Natural killer cell (primary cell): Measurements from ENCODE around the gene UBTD1. TPM values are rescaled to one million over a fixed set of nuclear protein-coding genes. Genes with fewer than 3 reads are reported as not detected.
"Not testable (repeated sequence)": the region's sequence is repeated elsewhere in the genome, so short reads cannot be mapped to it uniquely, and the experiment has no call there.

ENCODE experiments used
- ATAC-seq, 3 donors: fragments of 150-1000 bp in 2 of 3; fragments of 200-7000 bp in 1 of 3; cut with Tn5 transposase; 1 replicate in 1 of 3; 2 replicates in 2 of 3; pipeline ENCODE4 v1.10.0; 2021; ENCODE audit warnings: mild to moderate bottlenecking in 2 of 3, moderate library complexity in 2 of 3
- DNase-seq, 2 donors: peaks; one replicate each; pipeline versions ENCODE4 v3.0.0 to v3.0.0-alpha.2; 2013 to 2021; ENCODE audit warnings: mixed read lengths in 1 of 2
- H3K27ac ChIP-seq: one replicate; pipeline ENCODE4 v1.5.1; 2013; ENCODE audit warnings: mild to moderate bottlenecking, low read length
- H3K27me3 ChIP-seq: one replicate; pipeline ENCODE4 v1.6.1; 2013; ENCODE audit warnings: low read length; ENCODE audit not compliant: control insufficient read depth, insufficient read depth
- H3K36me3 ChIP-seq: one replicate; pipeline ENCODE4 v1.6.1; 2013; ENCODE audit warnings: low read length; ENCODE audit not compliant: control insufficient read depth, insufficient read depth
- H3K4me1 ChIP-seq: one replicate; pipeline ENCODE4 v1.6.1; 2013; ENCODE audit warnings: low read length; ENCODE audit not compliant: control insufficient read depth, insufficient read depth
- H3K4me3 ChIP-seq: one replicate; pipeline ENCODE4 v1.5.1; 2013; ENCODE audit warnings: low read length
- H3K9me3 ChIP-seq: one replicate; pipeline ENCODE4 v1.6.1; 2013; ENCODE audit warnings: low read length; ENCODE audit not compliant: control insufficient read depth, insufficient read depth
- H3K27ac Mint-ChIP-seq, 2 donors: one replicate each; pipeline ENCODE4 v1.8.0; 2022; ENCODE audit warnings: mild to moderate bottlenecking in 2 of 2, mixed read lengths in 2 of 2, moderate library complexity in 1 of 2
- H3K27me3 Mint-ChIP-seq, 2 donors: one replicate each; pipeline ENCODE4 v1.8.0; 2022; ENCODE audit warnings: low read depth in 2 of 2, mixed read lengths in 2 of 2
- H3K36me3 Mint-ChIP-seq: one replicate; pipeline ENCODE4 v1.8.0; 2022; ENCODE audit warnings: mixed read lengths
- H3K4me1 Mint-ChIP-seq, 2 donors: one replicate each; pipeline ENCODE4 v1.8.0; 2022; ENCODE audit warnings: mixed read lengths in 2 of 2
- H3K4me3 Mint-ChIP-seq: one replicate; pipeline ENCODE4 v1.8.0; 2022; ENCODE audit warnings: mild to moderate bottlenecking, moderate library complexity, mixed read lengths
- H3K9me3 Mint-ChIP-seq, 2 donors: one replicate each; pipeline ENCODE4 v1.8.0; 2022; ENCODE audit warnings: mixed read lengths in 2 of 2
- WGBS: methylation state at CpG from one replicate; pipeline ENCODE4 v1.1.7; 2013; ENCODE audit warnings: missing lambda C conversion rate; ENCODE audit not compliant: insufficient coverage; 5-methylcytosine and 5-hydroxymethylcytosine counted together
- intact Hi-C: fragments of 100-400 bp; cut with micrococcal nuclease; formaldehyde crosslinking; loops from one replicate; pipeline ENCODE4 v1.14.2; 2022
- total RNA-seq, 4 donors: library from RNA; stranded (reverse); fragments of 120-200 nt in 1 of 4; gene quantifications; one replicate each; pipeline versions ENCODE4 v1.2.3 to v1.2.4, GENCODE V29; 2013 to 2022
- TF ChIP-seq, protein P1 (sequence below): fragments of 200-600 bp; IDR thresholded peaks from one replicate; pipeline ENCODE4 v1.8.0; 2022; ENCODE audit warnings: antibody characterized with exemption

Gene UBTD1
- total RNA-seq, 3 donors from 2014 or later (not counting 1 experiment from before 2014, with no cell fraction given): 0.70 to 1.1 (median 0.75) TPM

GRCh38 chr10:97475936-97476594, 22.7 kb upstream of the UBTD1 start:
- H3K9me3 ChIP-seq: no peaks in the 10 kb centered on the region
- DNase-seq (no peak), ATAC-seq (no peak)
- H3K9me3 Mint-ChIP-seq: no peaks in the 10 kb centered on the region
- H3K36me3 Mint-ChIP-seq: peaks cover 36% of the 10 kb centered on the region
- no peaks in the 10 kb centered on the region for H3K27me3 ChIP-seq
- TF ChIP-seq, protein P1, sequence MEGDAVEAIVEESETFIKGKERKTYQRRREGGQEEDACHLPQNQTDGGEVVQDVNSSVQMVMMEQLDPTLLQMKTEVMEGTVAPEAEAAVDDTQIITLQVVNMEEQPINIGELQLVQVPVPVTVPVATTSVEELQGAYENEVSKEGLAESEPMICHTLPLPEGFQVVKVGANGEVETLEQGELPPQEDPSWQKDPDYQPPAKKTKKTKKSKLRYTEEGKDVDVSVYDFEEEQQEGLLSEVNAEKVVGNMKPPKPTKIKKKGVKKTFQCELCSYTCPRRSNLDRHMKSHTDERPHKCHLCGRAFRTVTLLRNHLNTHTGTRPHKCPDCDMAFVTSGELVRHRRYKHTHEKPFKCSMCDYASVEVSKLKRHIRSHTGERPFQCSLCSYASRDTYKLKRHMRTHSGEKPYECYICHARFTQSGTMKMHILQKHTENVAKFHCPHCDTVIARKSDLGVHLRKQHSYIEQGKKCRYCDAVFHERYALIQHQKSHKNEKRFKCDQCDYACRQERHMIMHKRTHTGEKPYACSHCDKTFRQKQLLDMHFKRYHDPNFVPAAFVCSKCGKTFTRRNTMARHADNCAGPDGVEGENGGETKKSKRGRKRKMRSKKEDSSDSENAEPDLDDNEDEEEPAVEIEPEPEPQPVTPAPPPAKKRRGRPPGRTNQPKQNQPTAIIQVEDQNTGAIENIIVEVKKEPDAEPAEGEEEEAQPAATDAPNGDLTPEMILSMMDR: no peak
- no peak overlapping the region for H3K4me3 ChIP-seq
- no peaks in the 10 kb centered on the region for H3K4me1 ChIP-seq
- H3K27ac Mint-ChIP-seq: no peak overlapping the region
- intact Hi-C loops: no loop called here
- no peak overlapping the region for H3K27ac ChIP-seq
- peaks cover 0 to 2% of the 10 kb centered on the region in 2 donors for H3K4me1 Mint-ChIP-seq
- peaks cover 78% of the 10 kb centered on the region for H3K36me3 ChIP-seq
- no peak overlapping the region for H3K4me3 Mint-ChIP-seq
- H3K27me3 Mint-ChIP-seq: no peaks in the 10 kb centered on the region
- 100% methylated on average over 1 of the region's 2 CpGs for WGBS

- H3K9me3 Mint-ChIP-seq, H3K27me3 ChIP-seq, H3K4me1 Mint-ChIP-seq, intact Hi-C loops, H3K27ac ChIP-seq, DNase-seq, H3K4me1 ChIP-seq, H3K4me3 Mint-ChIP-seq, H3K4me3 ChIP-seq, H3K9me3 ChIP-seq, H3K27ac Mint-ChIP-seq, ATAC-seq, H3K27me3 Mint-ChIP-seq: not testable (repeated sequence)
- H3K36me3 Mint-ChIP-seq: peaks cover 27% of the 10 kb centered on the region
- H3K36me3 ChIP-seq: peaks cover 79% of the 10 kb centered on the region
- 100% methylated on average over 4 of the region's 4 CpGs for WGBS
These were observed 19.3 kb upstream of the UBTD1 start for GRCh38 chr10:97479410-97479809.

DNA sequence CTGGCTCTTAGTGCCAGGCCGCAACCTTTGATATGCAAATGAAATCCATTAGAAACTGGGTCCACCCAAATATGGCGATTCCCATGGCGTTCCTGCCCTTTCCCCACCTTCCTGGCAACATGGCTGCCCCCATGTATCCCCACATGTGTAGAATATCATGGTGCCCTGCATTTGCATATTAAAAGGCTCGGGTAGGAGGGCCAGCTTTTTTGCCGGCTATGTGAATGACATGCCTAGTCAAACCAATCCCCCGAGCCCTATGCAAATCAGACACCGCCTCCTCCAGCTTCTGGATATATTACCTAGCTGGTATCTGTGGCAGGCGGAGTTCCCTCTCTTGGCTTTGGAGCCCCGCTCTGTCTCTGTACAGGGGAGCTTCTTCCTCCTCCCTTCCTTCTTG, 18.8 kb upstream of the UBTD1 start:
- Mint-ChIP-seq H3K9me3 (no peaks in the 10 kb centered on the region), H3K27me3 (no peaks in the 10 kb centered on the region), H3K27ac (no peak overlapping the region), H3K36me3 (peaks cover 23% of the 10 kb centered on the region), H3K4me1 (peaks cover 0 to 8% of the 10 kb centered on the region in 2 donors), H3K4me3 (no peak overlapping the region)
- H3K27me3 ChIP-seq: no peaks in the 10 kb centered on the region
- no peak overlapping the region for H3K4me3 ChIP-seq
- TF ChIP-seq, protein P1: no peak
- H3K4me1 ChIP-seq: no peaks in the 10 kb centered on the region
- no peak for ATAC-seq
- WGBS: 85% methylated on average over 9 of the region's 9 CpGs
- intact Hi-C loops: no loop called here
- H3K9me3 ChIP-seq: no peaks in the 10 kb centered on the region
- H3K36me3 ChIP-seq: peaks cover 73% of the 10 kb centered on the region
- H3K27ac ChIP-seq: no peak overlapping the region
- no peak for DNase-seq

DNA sequence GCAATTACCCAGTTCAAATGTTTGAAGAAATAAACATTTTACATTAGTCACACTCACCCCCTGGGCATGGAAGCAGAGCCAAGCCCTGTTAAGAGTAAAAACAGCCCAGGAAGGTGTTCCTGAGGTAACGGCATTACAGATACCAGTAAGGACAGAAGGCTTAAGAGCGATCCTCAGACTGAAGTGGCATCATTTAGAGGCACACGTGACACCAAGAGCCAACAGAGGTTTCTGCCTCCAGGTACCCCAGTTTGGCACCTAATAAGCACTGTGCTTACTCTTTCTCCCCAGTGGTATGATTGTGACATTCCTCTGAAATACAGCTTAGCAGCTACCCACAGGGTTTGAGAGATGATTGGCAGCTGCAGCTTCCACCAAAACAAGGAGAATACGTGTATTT, 17.7 kb upstream of the UBTD1 start:
- Histone ChIP-seq H3K9me3 (no peaks in the 10 kb centered on the region), H3K36me3 (peaks cover 64% of the 10 kb centered on the region), H3K27me3 (no peaks in the 10 kb centered on the region), H3K4me3 (no peak overlapping the region), H3K4me1 (no peaks in the 10 kb centered on the region), H3K27ac (no peak overlapping the region)
- Mint-ChIP-seq H3K4me1 (peaks cover 0 to 8% of the 10 kb centered on the region in 2 donors), H3K4me3 (no peak overlapping the region), H3K27ac (no peak overlapping the region), H3K27me3 (no peaks in the 10 kb centered on the region), H3K9me3 (no peaks in the 10 kb centered on the region), H3K36me3 (peaks cover 11% of the 10 kb centered on the region)
- DNase-seq (no peak), ATAC-seq (no peak)
- intact Hi-C loops: no loop called here
- TF ChIP-seq, protein P1: no peak
- 97% methylated on average over 4 of the region's 4 CpGs for WGBS
